ENCODE data around the gene SLA2.
"Not testable (repeated sequence)": the region's sequence is repeated elsewhere in the genome, so short reads cannot be mapped to it uniquely, and the experiment has no call there.

The SLA2 gene

DNA sequence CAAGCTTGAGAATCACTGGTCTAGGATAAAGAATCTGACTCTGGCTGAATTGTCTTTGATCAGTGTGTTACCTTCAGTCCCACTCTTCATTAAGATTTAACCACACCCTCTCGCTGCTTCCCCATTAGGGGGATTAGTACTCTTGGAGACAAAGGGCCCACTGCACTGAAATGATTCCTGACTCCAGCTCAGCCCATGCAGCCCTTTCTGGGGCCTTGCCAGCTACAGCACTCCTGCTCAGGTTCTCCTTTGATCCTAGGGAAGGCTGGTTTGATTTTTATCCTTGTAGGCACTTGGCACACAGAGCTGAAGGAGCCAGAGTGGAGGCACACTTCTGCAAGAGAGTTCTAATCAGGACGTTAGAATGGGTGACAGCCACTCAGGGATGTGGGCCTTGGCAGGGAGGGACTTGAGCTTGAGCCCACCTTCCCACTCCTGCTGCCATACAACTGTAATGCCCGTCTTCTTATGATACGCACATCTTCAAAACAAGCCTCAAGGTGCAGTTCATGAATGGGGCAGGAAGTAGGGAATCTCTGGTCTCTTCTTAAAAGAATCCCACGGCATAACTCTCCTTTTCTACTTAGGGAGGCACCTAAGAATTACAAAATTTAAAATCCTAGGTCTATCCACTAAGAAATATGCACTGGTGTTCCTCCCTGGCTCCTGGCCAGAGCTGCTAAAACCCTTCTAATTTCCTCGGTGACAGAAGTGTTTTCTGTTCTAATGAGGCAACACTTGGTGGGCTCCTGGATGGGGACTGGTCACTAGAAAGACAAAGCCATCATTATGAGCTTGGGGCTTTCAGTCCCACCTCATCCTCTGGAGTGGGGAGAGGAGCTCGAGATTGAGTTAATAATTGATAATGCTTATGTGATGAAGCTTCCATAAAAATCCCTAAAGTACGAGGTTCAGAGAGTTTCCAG lies 1.5 kb upstream of the SLA2 start:
- DNase-seq (ENCODE audit: low read depth, low spot score), result no peak
- H3K27ac ChIP-seq, result no peak overlapping the region

- no peak for DNase-seq (ENCODE audit: low read depth, low spot score)
- no peak overlapping the region for H3K27ac ChIP-seq
Measured at GRCh38 chr20:36646678-36647077, 682 bp upstream of the SLA2 start.

- H3K27ac ChIP-seq, result no peak overlapping the region
- no peak for DNase-seq (ENCODE audit: low read depth, low spot score)
Measured at GRCh38 chr20:36645353-36645752, 643 bp downstream of the SLA2 start.

DNA sequence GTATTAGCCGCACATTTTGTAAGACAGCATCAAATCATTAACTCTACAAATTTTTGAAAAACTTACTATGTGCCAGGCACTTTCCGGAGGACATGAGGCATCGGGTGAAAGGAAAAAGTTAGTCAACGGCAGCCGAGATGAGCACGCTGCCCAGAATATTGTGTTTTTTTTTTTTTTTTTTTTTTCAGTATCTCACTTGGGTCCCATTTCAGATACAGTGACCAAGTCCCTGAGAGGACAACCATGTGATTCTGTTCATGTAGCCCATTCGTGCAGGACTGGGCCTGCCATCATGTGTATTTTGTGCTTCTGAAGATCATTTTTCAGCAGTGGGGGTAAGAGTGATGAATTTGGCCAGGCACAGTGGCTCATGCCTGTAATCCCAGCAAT lies 1.3 kb downstream of the SLA2 start:
- DNase-seq (ENCODE audit: low read depth, low spot score), result no peak
- H3K27ac ChIP-seq, result no peak overlapping the region

DNA sequence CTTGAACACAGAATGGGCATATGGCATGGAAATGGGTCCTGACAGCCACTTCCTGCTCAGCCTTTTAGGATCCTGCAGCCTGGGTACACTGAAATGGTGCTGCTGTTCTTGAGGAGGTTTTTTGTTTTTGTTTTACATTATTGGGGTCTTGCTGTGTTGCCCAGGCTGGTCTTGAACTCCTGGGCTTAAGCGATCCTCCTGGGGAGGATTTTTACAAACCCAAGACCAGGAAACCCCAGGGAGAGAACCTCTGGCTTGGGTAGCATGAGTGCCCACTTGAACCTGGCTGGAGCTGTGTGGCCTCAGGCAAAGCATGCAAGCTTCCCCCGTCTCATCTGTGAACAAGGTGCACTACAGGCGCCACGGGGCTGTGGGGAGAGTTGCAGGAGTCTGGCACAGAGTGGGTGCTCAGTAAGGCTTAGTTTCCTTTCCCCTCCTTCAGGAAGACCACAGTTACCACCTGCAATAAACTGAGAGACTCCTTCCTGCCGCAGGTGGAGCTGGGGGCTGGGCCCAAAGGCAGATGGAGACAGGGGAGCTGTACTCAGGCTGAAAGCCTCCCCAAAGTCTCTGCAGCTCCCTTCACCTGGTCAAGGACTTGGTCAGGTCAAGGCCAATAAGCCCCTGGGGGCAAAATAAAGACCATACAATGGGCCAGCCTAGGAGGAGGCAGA lies 1.8 kb downstream of the SLA2 start:
- DNase-seq (ENCODE audit: low read depth, low spot score), result no peak

GRCh38 chr20:36642136-36642535 lies 3.9 kb downstream of the SLA2 start:
- no peak for DNase-seq (ENCODE audit: low read depth, low spot score)
- H3K27ac ChIP-seq, result no peak overlapping the region

More for the DNA sequence above, 1.8 kb downstream of the SLA2 start:
- no peak overlapping the region for H3K27ac ChIP-seq

DNA sequence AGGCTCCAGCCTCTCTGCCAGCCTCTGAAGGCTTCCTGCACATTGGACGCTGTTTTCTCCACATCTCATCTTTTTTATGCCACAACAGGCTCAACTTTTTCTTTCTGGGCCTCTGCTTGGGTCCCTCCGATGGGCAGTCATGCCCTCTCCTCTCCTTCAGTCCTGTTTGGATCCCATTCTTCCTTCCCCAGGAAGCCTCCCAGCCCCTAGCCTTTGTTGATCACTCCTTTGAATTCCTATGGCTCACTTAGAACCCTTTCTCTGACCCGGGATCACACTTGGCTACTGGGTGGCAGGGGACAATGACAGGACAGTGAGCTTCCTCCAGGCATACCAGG lies 4.5 kb downstream of the SLA2 start:
- no peak for DNase-seq (ENCODE audit: low read depth, low spot score)
- no peak overlapping the region for H3K27ac ChIP-seq

- not testable (repeated sequence) for H3K27ac ChIP-seq; DNase-seq (ENCODE audit: low read depth, low spot score)
Measured at GRCh38 chr20:36638876-36639400, 7.1 kb downstream of the SLA2 start.

GRCh38 chr20:36634342-36634741 lies 11.7 kb downstream of the SLA2 start:
- no peak for DNase-seq (ENCODE audit: low read depth, low spot score)
- H3K27ac ChIP-seq, result no peak overlapping the region

GRCh38 chr20:36633285-36633772 lies 12.7 kb downstream of the SLA2 start:
- H3K27ac ChIP-seq, result no peak overlapping the region

GRCh38 chr20:36632487-36633284 lies 13.3 kb downstream of the SLA2 start:
- no peak overlapping the region for H3K27ac ChIP-seq
- no peak for DNase-seq (ENCODE audit: low read depth, low spot score)

More at GRCh38 chr20:36633285-36633772, 12.7 kb downstream of the SLA2 start:
- no peak for DNase-seq (ENCODE audit: low read depth, low spot score)

DNA sequence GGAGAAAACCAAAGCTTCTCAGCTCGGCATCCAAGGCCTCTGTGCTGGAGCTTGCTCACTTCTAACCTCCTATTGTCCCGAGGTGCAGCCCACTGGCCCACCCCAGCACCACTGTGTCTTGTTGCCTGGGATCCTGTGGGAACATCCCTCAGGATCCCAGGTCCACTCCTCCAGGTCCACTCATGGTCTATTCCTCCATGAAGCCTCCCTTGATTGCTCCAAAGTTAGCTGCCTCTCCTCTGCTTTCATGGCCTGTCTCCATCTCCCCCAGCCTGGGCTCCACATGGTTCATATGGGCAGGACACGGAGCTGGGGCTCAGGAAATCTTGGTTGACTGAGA lies 13.9 kb downstream of the SLA2 start:
- DNase-seq (ENCODE audit: low read depth, low spot score), result no peak
- H3K27ac ChIP-seq, result no peak overlapping the region

GRCh38 chr20:36631646-36632045 lies 14.3 kb downstream of the SLA2 start:
- no peak overlapping the region for H3K27ac ChIP-seq

DNA sequence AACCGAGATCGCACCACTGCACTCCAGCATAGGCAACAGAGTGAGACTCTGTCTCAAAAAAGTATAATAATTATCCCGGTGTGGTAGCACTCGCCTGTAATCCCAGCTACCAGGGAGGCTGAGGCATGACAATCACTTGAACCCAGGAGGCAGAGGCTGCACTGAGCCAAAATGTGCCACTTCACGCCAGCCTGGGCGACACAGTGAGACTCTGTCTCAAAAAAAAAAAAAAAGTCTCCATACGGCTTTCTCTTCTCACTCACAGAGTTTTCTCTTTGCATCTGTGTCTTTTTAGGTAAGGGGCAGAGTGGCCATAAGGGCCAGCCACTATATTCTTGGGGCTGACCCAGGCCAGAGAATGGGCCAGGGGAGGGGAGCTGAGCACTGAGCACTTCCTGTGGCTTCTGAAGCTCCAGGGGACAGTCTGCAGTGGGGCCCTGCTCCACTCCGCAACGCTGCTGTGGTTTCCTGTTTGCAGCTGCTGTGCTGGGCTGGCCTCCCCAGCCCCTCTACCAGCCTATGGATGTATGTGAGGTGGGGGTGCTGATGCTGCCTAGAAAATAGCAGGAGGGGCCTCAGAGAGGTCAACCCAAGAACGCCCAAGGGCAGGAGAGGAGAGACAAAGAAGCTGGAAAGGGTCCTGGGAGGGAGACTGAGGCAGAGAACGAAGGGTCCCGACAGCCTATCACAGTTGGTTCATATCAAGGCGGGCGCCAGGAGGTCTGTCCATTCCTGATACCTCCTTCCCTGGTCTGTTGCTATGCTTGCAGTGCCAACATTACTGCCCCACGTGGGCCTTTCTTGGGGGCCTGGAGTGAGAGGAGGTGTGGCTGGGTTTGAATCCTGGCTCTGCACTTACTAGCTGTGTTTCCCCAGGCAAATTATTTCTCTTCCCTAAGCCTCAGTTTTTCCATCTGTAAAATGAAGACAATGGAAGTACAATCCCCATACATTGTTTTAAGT lies 16.0 kb downstream of the SLA2 start:
- no peak overlapping the region for H3K27ac ChIP-seq
- no peak for DNase-seq (ENCODE audit: low read depth, low spot score)

More at GRCh38 chr20:36631646-36632045, 14.3 kb downstream of the SLA2 start:
- no peak for DNase-seq (ENCODE audit: low read depth, low spot score)

GRCh38 chr20:36628076-36628475 lies 17.9 kb downstream of the SLA2 start:
- no peak for DNase-seq (ENCODE audit: low read depth, low spot score)
- H3K27ac ChIP-seq, result no peak overlapping the region

DNA sequence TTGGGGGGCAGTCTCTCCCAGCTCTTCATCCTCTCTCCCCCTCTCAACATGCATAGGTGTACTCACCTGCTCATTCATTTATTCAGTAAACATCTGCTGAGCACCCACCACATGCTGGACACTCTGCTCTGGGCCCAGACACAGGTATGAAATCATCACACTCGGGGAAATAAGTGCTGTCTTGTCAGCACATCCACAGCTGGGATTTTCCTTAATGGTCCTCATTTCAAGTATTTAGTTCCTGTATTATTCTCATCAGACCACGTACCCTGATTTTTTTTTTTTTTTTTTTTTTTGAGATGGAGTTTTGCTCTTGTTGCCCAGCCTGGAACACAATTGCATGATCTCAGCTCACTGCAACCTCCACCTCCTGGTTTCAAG lies 21.1 kb downstream of the SLA2 start:
- no peak for DNase-seq (ENCODE audit: low read depth, low spot score)
- H3K27ac ChIP-seq, result no peak overlapping the region

DNA sequence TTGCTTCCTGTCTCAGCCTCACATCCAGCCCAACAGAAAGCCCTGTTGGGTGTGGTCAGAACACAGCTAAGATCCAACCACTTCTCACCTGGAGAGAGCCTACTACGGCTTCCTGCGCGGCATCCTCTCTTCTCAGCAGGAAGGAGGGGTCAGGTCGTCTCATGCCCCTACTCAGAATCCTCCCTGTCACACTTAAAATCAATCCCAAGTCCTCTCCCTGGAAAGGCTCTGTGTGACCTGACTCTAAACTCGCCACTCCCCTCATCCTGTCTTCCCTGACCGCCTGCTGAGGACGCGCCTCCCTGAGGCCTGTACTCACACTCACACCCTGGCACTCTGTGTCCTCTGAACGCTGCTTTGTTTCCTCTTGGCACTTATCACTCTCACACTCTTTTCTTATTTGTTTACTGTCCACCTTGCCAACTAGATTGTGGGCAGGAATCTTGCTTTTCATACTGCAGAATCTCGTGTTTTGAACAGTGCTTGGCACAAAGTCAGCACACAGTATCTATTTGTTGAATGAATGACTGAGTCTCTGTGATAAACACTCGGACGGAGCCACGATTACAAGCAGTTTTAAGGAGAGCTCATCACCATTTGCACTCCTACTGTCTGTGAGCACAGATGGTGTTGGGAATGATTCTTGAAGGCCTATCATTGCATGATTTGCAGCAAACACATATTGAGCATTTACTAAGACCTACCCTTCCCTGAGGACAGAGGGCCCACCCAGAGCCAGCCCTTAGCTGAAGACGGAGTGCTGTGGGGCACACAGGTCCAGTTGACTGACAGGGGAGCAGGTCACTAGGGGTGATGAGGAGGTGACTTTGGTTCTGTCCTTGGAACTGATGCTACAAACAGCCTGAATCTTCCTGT lies 21.7 kb downstream of the SLA2 start:
- DNase-seq (ENCODE audit: low read depth, low spot score), result no peak
- no peak overlapping the region for H3K27ac ChIP-seq

- H3K27ac ChIP-seq, result no peak overlapping the region
- DNase-seq (ENCODE audit: low read depth, low spot score), result no peak
Measured at GRCh38 chr20:36623444-36623843, 22.6 kb downstream of the SLA2 start.

- H3K27ac ChIP-seq, result no peak overlapping the region
- DNase-seq (ENCODE audit: low read depth, low spot score), result no peak
Measured at GRCh38 chr20:36620917-36621316, 25.1 kb downstream of the SLA2 start.

All from epithelial cell of prostate (primary cell).